H1 (cell line): ENCODE measurements around the gene CHCHD3. TPM values are rescaled to one million over a fixed set of nuclear protein-coding genes. Genes with fewer than 3 reads are reported as not detected.

Source experiments
- JUN ChIP-seq: IDR thresholded peaks from 2 replicates; pipeline ENCODE4 v1.6.1; 2011; ENCODE audit warnings: low read depth, mild to moderate bottlenecking, improper control_type of control experiment, low read length
- RAD21 ChIP-seq, 2 experiments: IDR thresholded peaks in 1 of 2; conservative IDR thresholded peaks in 1 of 2; 2 replicates each; pipeline ENCODE4 v1.6.1; 2011; ENCODE audit warnings: low read depth in 2 of 2, low read length in 2 of 2, improper control_type of control experiment in 1 of 2, inconsistent platforms in 1 of 2, mild to moderate bottlenecking in 1 of 2, moderate library complexity in 1 of 2
- ZNF274 ChIP-seq: IDR thresholded peaks from 2 replicates; pipeline ENCODE4 v1.7.0; 2012; ENCODE audit warnings: low read length, borderline replicate concordance; ENCODE audit errors: extremely low read depth
- polyA plus RNA-seq, 7 experiments: library from polyadenylated mRNA; depleted of rRNA in 3 of 7; stranded (reverse) in 5 of 7; unstranded in 2 of 7; fragments of >200 nt in 5 of 7; fragments of 200-250 nt in 2 of 7; gene quantifications; 1 replicate in 5 of 7; 2 replicates in 1 of 7; 4 replicates in 1 of 7; pipeline versions ENCODE4 v1.2.1 to v1.2.3, GENCODE V29; 2011 to 2013; ENCODE audit warnings: missing spikeins in 2 of 7, mixed read lengths in 2 of 7
- total RNA-seq: library from RNA; stranded (reverse); fragmentation: NEBNext Ultra II Directional; extraction: Animal tissue kit (Norgen Biotek cat#: 25700); gene quantifications from 2 replicates; pipeline ENCODE4 v1.2.1, GENCODE V29; 2021
- TF ChIP-seq, protein P1 (sequence below): IDR thresholded peaks from 2 replicates; pipeline ENCODE4 v1.6.1; 2011; ENCODE audit warnings: low read length, improper control_type of control experiment

The CHCHD3 gene
- total and polyA plus RNA-seq, 2 of the 8 experiments (the other 6 are each of a cell fraction or from before 2014, with no cell fraction given) = 42.9 to 137 TPM

GRCh38 chr7:133112335-133112734 lies 30.4 kb upstream of the CHCHD3 start (continued):
- TF ChIP-seq, protein P1, sequence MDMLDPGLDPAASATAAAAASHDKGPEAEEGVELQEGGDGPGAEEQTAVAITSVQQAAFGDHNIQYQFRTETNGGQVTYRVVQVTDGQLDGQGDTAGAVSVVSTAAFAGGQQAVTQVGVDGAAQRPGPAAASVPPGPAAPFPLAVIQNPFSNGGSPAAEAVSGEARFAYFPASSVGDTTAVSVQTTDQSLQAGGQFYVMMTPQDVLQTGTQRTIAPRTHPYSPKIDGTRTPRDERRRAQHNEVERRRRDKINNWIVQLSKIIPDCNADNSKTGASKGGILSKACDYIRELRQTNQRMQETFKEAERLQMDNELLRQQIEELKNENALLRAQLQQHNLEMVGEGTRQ = no peak
- no peak for TF ChIP-seq JUN
- no peak for TF ChIP-seq ZNF274
- no peak for TF ChIP-seq RAD21 (IDR thresholded peaks at IDR 0.05 in 1 of 2, conservative IDR thresholded peaks at IDR 0.05 in 1 of 2; ENCODE audit: low read depth in 2 of 2, low read length in 2 of 2)
- TF ChIP-seq, all 59 proteins: peak for 0
